SK-N-SH treated with all-trans-retinoic acid at 6 μM for 48 hours (cell line): ENCODE measurements around the gene PHPT1.
"Not testable (repeated sequence)": the region's sequence is repeated elsewhere in the genome, so short reads cannot be mapped to it uniquely, and the experiment has no call there.

Experiments used
- ATAC-seq: fragments of 200-7000 bp; cut with Tn5 transposase; 3 replicates; pipeline ENCODE4 v1.9.1; 2020; ENCODE audit warnings: mild to moderate bottlenecking, moderate library complexity
- BACH2 ChIP-seq: fragments of 250-450 bp; sonication (Bioruptor Pico); IDR thresholded peaks from 2 replicates; pipeline ENCODE4 v1.9.0; 2021; ENCODE audit warnings: mild to moderate bottlenecking, borderline replicate concordance
- CSDC2 ChIP-seq: fragments of 250-450 bp; sonication (Bioruptor Pico); IDR thresholded peaks from 2 replicates; pipeline ENCODE4 v1.5.0; 2020; ENCODE audit warnings: mild to moderate bottlenecking, moderate library complexity
- ESRRG ChIP-seq: fragments of 250-450 bp; sonication (Bioruptor Pico); IDR thresholded peaks from 2 replicates; pipeline ENCODE4 v1.6.1; 2021; ENCODE audit warnings: mild to moderate bottlenecking
- GLIS3 ChIP-seq: fragments of 250-450 bp; sonication (Bioruptor Pico); IDR thresholded peaks from 2 replicates; pipeline ENCODE4 v1.5.0; 2020; ENCODE audit warnings: mild to moderate bottlenecking, moderate library complexity
- ISL1 ChIP-seq: fragments of 250-450 bp; sonication (Bioruptor Pico); IDR thresholded peaks from 2 replicates; pipeline ENCODE4 v2.1.2; 2022; ENCODE audit warnings: mild to moderate bottlenecking, moderate library complexity
- OSR1 ChIP-seq: fragments of 250-450 bp; sonication (Bioruptor Pico); IDR thresholded peaks from 2 replicates; pipeline ENCODE4 v1.8.0; 2022; ENCODE audit warnings: moderate library complexity, mild to moderate bottlenecking, inconsistent platforms
- SNAI2 ChIP-seq: fragments of 250-450 bp; sonication (Bioruptor Pico); IDR thresholded peaks from 2 replicates; pipeline ENCODE4 v1.5.0; 2020; ENCODE audit warnings: mild to moderate bottlenecking, moderate library complexity
- TOX ChIP-seq: fragments of 250-450 bp; sonication (Bioruptor Pico); IDR thresholded peaks from 2 replicates; pipeline ENCODE4 v1.8.0; 2021; ENCODE audit warnings: mild to moderate bottlenecking, moderate library complexity, borderline replicate concordance
- ZC3H10 ChIP-seq: fragments of 250-450 bp; sonication (Bioruptor Pico); IDR thresholded peaks from 2 replicates; pipeline ENCODE4 v1.5.1; 2021; ENCODE audit warnings: mild to moderate bottlenecking, moderate library complexity
- ZFP3 ChIP-seq: fragments of 250-450 bp; sonication (Bioruptor Pico); IDR thresholded peaks from 2 replicates; pipeline ENCODE4 v1.5.0; 2020; ENCODE audit warnings: mild to moderate bottlenecking, moderate library complexity
- ZFP30 ChIP-seq: fragments of 450-650 bp; formaldehyde crosslinking; IDR thresholded peaks from 2 replicates; pipeline ENCODE4 v1.5.0; 2022; ENCODE audit warnings: mild to moderate bottlenecking, moderate library complexity
- ZNF70 ChIP-seq: fragments of 450-650 bp; formaldehyde crosslinking; IDR thresholded peaks from 2 replicates; pipeline ENCODE4 v1.5.0; 2020; ENCODE audit warnings: mild to moderate bottlenecking, moderate library complexity
- ZNF8 ChIP-seq: fragments of 450-650 bp; formaldehyde crosslinking; IDR thresholded peaks from 2 replicates; pipeline ENCODE4 v1.5.0; 2020; ENCODE audit warnings: mild to moderate bottlenecking, moderate library complexity
- TF ChIP-seq, protein P1 (sequence below): fragments of 250-450 bp; sonication (Bioruptor Pico); IDR thresholded peaks from 2 replicates; pipeline ENCODE4 v1.5.1; 2021; ENCODE audit warnings: mild to moderate bottlenecking, moderate library complexity
- TF ChIP-seq, protein P2 (sequence below): fragments of 250-450 bp; sonication (Bioruptor Pico); IDR thresholded peaks from 2 replicates; pipeline ENCODE4 v1.8.0; 2021; ENCODE audit warnings: low read depth, mild to moderate bottlenecking, moderate library complexity, borderline replicate concordance
- TF ChIP-seq, protein P3 (sequence below): fragments of 250-450 bp; sonication (Bioruptor Pico); IDR thresholded peaks from 2 replicates; pipeline ENCODE4 v1.5.1; 2020; ENCODE audit warnings: low read depth, mild to moderate bottlenecking, moderate library complexity
- TF ChIP-seq, protein P4 (sequence below): fragments of 250-450 bp; sonication (Bioruptor Pico); IDR thresholded peaks from 2 replicates; pipeline ENCODE4 v1.5.0; 2020; ENCODE audit warnings: mild to moderate bottlenecking, moderate library complexity

PHPT1 gene

DNA sequence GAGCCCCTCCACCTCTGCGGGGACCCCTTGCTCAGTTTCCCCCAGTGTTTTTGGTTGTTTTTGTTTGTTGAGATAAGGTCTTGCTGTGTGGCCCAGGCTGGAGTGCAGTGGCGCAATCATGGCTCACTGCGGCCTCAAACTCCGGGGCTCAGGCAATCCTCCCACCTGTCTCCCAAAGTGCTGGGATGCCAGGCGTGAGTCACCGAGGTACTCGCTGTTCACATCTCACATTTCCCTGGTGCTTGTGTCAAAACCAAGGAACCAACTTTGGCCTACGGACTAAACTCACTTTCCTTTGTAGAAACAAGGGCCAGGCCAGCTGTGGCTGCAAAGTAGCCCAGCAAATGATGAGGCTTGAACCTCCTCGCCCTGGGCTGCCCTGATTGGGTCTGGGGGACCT lies 16.6 kb upstream of the PHPT1 start (continued):
- no peak for TF ChIP-seq ZFP3 (CRISPR knock-in tag)

DNA sequence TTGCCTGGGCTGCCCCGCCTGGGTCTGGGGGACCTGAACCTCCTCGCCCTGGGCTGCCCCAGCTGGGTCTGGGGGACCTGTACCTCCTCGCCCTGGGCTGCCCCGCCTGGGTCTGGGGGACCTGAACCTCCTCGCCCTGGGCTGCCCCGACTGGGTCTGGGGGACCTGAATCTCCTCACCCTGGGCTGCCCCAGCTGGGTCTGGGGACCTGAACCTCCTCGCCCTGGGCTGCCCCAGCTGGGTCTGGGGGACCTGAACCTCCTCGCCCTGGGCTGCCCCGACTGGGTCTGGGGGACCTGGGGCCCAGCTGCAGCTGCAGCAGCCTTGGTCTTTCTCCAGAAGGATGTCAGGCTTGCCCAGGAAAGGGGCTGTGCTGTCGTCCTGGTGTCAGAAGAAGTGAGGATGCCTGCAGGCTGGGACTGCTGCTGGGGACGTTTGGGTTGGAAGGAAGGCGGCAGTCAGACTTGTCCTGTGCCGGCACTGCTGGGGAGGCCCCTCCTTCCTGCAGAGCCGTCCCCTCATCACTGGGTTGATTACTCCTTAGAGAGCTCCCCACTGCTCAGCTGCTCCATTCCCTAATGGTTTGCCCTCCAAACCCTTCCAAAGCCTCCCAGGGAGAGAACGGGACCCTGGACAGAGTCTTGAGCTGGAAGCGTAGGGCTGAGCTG lies 15.7 kb upstream of the PHPT1 start:
- not testable (repeated sequence) for ATAC-seq

DNA sequence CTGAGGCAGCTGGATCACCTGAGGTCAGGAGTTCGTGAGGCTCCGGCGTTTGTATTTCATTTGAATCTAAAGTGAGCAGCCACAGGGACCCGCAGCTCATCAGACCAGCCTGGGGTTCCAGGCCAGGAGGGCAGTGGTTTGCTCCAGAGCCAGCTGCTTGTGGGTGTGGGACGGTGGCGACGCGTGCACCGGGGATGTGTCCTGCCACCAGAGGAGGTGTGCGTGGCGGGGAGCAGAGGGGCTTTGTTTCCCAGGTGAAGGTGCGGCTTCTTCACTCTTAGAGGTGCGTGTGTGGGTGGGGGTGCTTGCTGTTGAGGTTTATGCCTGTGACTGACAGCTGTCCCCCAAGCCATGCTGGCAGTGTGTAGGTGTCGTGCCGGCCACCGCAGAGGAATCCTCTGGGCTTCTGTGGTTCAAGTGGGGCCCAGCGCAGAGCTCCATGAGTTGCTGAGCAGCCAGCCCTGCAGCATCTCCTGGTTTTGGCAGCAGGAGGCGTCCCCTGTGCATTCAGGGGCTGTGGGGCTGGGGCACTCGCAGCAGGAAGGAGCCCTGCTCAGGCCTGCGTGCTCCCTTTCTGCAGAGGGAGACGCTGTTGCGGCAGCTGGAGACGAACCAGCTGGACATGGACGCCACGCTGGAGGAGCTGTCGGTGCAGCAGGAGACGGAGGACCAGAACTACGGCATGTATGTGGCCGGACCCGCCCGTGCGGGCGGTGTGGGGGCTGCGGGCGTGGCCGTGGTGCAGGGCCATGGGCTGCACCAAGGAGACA lies 13.9 kb upstream of the PHPT1 start:
- ATAC-seq = no peak
- TF ChIP-seq, protein P1, sequence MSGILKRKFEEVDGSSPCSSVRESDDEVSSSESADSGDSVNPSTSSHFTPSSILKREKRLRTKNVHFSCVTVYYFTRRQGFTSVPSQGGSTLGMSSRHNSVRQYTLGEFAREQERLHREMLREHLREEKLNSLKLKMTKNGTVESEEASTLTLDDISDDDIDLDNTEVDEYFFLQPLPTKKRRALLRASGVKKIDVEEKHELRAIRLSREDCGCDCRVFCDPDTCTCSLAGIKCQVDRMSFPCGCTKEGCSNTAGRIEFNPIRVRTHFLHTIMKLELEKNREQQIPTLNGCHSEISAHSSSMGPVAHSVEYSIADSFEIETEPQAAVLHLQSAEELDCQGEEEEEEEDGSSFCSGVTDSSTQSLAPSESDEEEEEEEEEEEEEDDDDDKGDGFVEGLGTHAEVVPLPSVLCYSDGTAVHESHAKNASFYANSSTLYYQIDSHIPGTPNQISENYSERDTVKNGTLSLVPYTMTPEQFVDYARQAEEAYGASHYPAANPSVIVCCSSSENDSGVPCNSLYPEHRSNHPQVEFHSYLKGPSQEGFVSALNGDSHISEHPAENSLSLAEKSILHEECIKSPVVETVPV (CRISPR knock-in tag) = no peak
- TF ChIP-seq ZNF8 (no peak), ZFP30 (no peak), TOX (CRISPR knock-in tag) (no peak)

DNA sequence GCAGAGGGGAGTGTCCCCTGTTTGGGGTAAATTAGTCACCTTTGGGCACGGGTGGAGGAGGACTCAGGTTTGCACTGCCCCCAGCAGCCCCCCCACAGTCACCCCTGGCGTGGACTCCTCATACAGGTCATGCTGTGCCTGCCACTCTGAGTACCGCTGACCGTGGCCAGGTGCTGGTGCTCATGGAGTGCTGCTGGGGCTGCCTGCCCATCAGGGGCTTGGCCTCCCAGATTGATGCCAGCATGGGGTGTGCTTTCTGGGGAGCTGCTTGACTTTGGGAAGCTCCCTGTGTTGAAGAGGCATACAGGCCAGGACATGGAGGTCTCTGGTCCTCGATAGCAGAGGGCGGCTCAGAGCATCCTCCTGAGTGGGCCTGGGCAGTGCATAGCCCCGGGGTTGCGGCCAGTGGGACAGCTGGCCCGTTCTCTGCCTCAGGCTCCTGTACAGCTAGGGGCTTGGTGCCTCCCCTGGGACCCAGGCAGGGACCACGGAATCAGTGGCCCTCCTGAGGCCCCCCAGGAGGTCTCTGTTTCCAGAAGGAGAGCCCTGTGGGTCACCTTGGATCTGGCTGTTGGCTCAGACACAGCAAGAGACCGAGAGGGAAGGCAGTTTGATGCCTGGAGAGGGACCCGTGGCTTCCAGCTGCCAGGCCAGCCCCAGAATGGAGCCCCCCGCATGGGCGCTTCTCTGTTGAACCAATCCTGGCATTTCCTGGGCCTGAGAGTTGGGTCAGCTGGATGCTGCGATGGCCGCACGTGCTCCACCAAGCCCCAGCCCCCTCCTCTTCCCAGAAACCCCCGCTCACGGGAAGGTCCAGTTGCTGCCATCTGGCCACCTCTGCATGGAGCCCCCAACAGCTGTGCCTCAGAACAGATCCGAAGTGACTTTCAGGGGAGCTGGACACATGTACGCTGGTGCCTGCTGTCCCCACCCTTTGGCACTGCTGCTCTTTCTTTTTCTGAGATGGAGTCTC lies 13.0 kb upstream of the PHPT1 start:
- no peak for ATAC-seq

DNA sequence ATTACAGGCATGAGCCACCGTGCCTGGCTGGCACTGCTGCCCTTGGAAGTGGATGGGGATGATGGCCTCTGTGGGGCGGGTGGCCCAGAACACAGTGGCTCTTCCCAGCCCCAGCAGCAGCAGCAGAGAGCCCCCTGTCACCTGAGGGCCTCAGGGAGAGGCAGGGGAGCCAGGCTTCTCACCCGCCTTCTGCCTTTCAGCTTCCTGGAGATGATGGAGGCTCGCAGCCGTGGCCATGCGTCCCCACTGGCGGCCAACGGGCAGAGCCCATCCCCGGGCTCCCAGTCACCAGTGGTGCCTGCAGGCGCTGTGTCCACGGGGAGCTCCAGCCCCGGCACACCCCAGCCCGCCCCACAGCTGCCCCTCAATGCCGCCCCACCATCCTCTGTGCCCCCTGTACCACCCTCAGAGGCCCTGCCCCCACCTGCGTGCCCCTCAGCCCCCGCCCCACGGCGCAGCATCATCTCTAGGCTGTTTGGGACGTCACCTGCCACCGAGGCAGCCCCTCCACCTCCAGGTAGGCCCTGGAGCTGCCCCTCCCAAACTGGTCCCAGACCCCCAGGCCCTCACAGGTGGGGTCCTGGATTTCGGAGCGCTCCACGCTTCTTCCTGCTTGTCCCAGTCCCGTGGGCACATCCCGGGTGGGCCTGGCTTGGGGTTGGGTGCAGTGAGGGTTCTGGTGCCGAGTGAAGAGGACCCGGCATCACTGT lies 11.9 kb upstream of the PHPT1 start:
- TF ChIP-seq ZFP30 (no peak), TOX (CRISPR knock-in tag) (no peak), ZNF70 (CRISPR knock-in tag) (no peak), ISL1 (CRISPR knock-in tag) (no peak), BACH2 (CRISPR knock-in tag) (no peak), ZFP3 (CRISPR knock-in tag) (no peak)
- TF ChIP-seq, protein P2, sequence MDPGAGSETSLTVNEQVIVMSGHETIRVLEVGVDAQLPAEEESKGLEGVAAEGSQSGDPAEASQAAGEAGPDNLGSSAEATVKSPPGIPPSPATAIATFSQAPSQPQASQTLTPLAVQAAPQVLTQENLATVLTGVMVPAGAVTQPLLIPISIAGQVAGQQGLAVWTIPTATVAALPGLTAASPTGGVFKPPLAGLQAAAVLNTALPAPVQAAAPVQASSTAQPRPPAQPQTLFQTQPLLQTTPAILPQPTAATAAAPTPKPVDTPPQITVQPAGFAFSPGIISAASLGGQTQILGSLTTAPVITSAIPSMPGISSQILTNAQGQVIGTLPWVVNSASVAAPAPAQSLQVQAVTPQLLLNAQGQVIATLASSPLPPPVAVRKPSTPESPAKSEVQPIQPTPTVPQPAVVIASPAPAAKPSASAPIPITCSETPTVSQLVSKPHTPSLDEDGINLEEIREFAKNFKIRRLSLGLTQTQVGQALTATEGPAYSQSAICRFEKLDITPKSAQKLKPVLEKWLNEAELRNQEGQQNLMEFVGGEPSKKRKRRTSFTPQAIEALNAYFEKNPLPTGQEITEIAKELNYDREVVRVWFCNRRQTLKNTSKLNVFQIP = no peak
- TF ChIP-seq, protein P3, sequence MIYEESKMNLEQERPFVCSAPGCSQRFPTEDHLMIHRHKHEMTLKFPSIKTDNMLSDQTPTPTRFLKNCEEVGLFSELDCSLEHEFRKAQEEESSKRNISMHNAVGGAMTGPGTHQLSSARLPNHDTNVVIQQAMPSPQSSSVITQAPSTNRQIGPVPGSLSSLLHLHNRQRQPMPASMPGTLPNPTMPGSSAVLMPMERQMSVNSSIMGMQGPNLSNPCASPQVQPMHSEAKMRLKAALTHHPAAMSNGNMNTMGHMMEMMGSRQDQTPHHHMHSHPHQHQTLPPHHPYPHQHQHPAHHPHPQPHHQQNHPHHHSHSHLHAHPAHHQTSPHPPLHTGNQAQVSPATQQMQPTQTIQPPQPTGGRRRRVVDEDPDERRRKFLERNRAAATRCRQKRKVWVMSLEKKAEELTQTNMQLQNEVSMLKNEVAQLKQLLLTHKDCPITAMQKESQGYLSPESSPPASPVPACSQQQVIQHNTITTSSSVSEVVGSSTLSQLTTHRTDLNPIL (CRISPR knock-in tag) = no peak
- TF ChIP-seq, protein P4, sequence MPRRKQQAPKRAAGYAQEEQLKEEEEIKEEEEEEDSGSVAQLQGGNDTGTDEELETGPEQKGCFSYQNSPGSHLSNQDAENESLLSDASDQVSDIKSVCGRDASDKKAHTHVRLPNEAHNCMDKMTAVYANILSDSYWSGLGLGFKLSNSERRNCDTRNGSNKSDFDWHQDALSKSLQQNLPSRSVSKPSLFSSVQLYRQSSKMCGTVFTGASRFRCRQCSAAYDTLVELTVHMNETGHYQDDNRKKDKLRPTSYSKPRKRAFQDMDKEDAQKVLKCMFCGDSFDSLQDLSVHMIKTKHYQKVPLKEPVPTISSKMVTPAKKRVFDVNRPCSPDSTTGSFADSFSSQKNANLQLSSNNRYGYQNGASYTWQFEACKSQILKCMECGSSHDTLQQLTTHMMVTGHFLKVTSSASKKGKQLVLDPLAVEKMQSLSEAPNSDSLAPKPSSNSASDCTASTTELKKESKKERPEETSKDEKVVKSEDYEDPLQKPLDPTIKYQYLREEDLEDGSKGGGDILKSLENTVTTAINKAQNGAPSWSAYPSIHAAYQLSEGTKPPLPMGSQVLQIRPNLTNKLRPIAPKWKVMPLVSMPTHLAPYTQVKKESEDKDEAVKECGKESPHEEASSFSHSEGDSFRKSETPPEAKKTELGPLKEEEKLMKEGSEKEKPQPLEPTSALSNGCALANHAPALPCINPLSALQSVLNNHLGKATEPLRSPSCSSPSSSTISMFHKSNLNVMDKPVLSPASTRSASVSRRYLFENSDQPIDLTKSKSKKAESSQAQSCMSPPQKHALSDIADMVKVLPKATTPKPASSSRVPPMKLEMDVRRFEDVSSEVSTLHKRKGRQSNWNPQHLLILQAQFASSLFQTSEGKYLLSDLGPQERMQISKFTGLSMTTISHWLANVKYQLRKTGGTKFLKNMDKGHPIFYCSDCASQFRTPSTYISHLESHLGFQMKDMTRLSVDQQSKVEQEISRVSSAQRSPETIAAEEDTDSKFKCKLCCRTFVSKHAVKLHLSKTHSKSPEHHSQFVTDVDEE (CRISPR knock-in tag) = no peak
- TF ChIP-seq, all 23 proteins: peak for 0
- no peak for ATAC-seq

More for the DNA sequence above, 13.0 kb upstream of the PHPT1 start:
- no peak for TF ChIP-seq ESRRG (CRISPR knock-in tag)
- TF ChIP-seq CSDC2 (CRISPR knock-in tag) = no peak
- TF ChIP-seq ZC3H10 = no peak
- no peak for TF ChIP-seq TOX (CRISPR knock-in tag)
- TF ChIP-seq, protein P3 (CRISPR knock-in tag) = no peak
- TF ChIP-seq GLIS3 (CRISPR knock-in tag) = no peak
- TF ChIP-seq, protein P1 (CRISPR knock-in tag) = no peak
- no peak for TF ChIP-seq OSR1 (CRISPR knock-in tag)
- no peak for TF ChIP-seq SNAI2 (CRISPR knock-in tag)
- no peak for TF ChIP-seq ISL1 (CRISPR knock-in tag)

DNA sequence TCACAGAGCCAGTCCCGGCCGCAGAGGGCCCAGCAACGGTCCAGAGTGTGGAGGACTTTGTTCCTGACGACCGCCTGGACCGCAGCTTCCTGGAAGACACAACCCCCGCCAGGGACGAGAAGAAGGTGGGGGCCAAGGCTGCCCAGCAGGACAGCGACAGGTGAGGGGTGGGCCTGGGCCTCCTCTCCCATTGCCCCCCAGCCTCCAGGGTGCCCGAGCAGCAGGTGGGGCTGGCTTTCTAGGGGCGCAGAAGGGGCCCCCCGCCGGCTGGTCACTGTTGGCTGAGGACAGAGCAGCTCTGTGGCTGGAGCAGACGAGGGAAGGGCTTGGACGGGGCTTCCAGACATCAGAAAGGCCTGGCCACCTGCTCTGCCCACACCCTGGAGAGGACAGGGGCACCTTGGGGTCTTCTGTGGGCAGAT lies 11.3 kb upstream of the PHPT1 start:
- ATAC-seq = not testable (repeated sequence)
